GM12878 (cell line): ENCODE data around the gene NFATC1. TPM values are rescaled to one million over a fixed set of nuclear protein-coding genes. Genes with fewer than 3 reads are reported as not detected.

Experiments
- ATAC-seq: fragments of 200-7000 bp; cut with Tn5 transposase; 3 replicates; pipeline ENCODE4 v1.9.1; 2020; ENCODE audit warnings: mild to moderate bottlenecking, moderate library complexity
- BruUV-seq: library from RNA; stranded (reverse); fragments of 400-500 nt; replicated peaks from 2 replicates; lab custom pipeline; 2021; lab: Mats Ljungman, UMichigan
- CTCF ChIA-PET: fragments of 300-600 bp; sonication (Branson Sonifier 250); formaldehyde crosslinking; extraction: SDS; loops from one replicate; lab custom pipeline; 2021; ENCODE audit warnings: inconsistent platforms; lab: Yijun Ruan, JAX
- POLR2A ChIA-PET: fragments of 350-600 bp; formaldehyde crosslinking; extraction: SDS; loops from one replicate; lab custom pipeline; 2021; ENCODE audit warnings: inconsistent platforms; lab: Charles Lee
- RAD21 ChIA-PET: fragments of 300-600 bp; sonication (Branson Sonifier 250); formaldehyde crosslinking; loops from one replicate; lab custom pipeline; 2023; ENCODE audit warnings: antibody characterized with exemption; ENCODE audit not compliant: unreplicated experiment; lab: Charles Lee
- SMC1A ChIA-PET: fragments of 300-600 bp; sonication (Branson Sonifier 250); formaldehyde crosslinking; loops from one replicate; lab custom pipeline; 2023; ENCODE audit not compliant: unreplicated experiment, uncharacterized antibody; lab: Charles Lee
- DNase-seq: peaks from one replicate; pipeline ENCODE4 v3.0.0-alpha.2; 2011; ENCODE audit warnings: low read depth, low spot score
- FAIRE-seq: peaks from 3 replicates; lab custom pipeline; 2011; peaks lifted over from hg19 to GRCh38; lab: Jason Lieb, UNC
- H2AFZ ChIP-seq: 2 replicates; pipeline ENCODE4 v1.6.0; 2011; ENCODE audit warnings: low read depth, low read length, control low read depth; ENCODE audit not compliant: control insufficient read depth
- H3K27ac ChIP-seq: 2 replicates; pipeline ENCODE4 v1.5.1; 2011; ENCODE audit warnings: control low read depth; ENCODE audit not compliant: control insufficient read depth, insufficient read depth
- H3K27me3 ChIP-seq, 2 experiments: replicated peaks in 1 of 2; 2 replicates each; pipeline versions ENCODE4 v1.6.0 to v1.6.1; 2011; ENCODE audit warnings: low read length in 1 of 2; ENCODE audit not compliant: control insufficient read depth in 2 of 2, insufficient read depth in 2 of 2
- H3K36me3 ChIP-seq, 2 experiments: 2 replicates each; pipeline ENCODE4 v1.5.1; 2011; ENCODE audit warnings: low read length in 1 of 2; ENCODE audit not compliant: control insufficient read depth in 2 of 2, insufficient read depth in 2 of 2
- H3K4me1 ChIP-seq: 2 replicates; pipeline ENCODE4 v1.6.1; 2011; ENCODE audit warnings: mild to moderate bottlenecking, low read length, moderate library complexity, mixed read lengths; ENCODE audit not compliant: control insufficient read depth, insufficient read depth
- H3K4me2 ChIP-seq: 2 replicates; pipeline ENCODE4 v1.6.0; 2011; ENCODE audit warnings: control low read depth; ENCODE audit not compliant: control insufficient read depth, insufficient read depth
- H3K4me3 ChIP-seq: fragments of 200-600 bp; sonication (generic); 2 replicates; pipeline ENCODE4 v1.5.1; 2016
- H3K79me2 ChIP-seq: 2 replicates; pipeline ENCODE4 v1.6.0; 2011; ENCODE audit warnings: low read length; ENCODE audit not compliant: control insufficient read depth, insufficient read depth
- H3K9ac ChIP-seq: 2 replicates; pipeline ENCODE4 v1.8.0; 2011; ENCODE audit warnings: low read length, control low read depth, mixed read lengths; ENCODE audit not compliant: control insufficient read depth, insufficient read depth
- H3K9me3 ChIP-seq: replicated peaks from 3 replicates; pipeline ENCODE4 v1.5.1; 2011; ENCODE audit warnings: mild to moderate bottlenecking, low read length; ENCODE audit not compliant: control insufficient read depth, insufficient read depth
- H4K20me1 ChIP-seq: 2 replicates; pipeline ENCODE4 v1.6.0; 2011; ENCODE audit not compliant: control insufficient read depth, insufficient read depth
- CBX5 ChIP-seq: sonication (generic); IDR thresholded peaks from 2 replicates; pipeline ENCODE4 v1.6.1; 2016; ENCODE audit warnings: low read depth, moderate library complexity, mild to moderate bottlenecking, inconsistent platforms
- IKZF1 ChIP-seq: fragments of 450-650 bp; conservative IDR thresholded peaks from 2 replicates; pipeline ENCODE4 v1.6.1; 2017; ENCODE audit warnings: antibody characterized with exemption, mild to moderate bottlenecking
- KAT2A ChIP-seq: conservative IDR thresholded peaks from 2 replicates; pipeline ENCODE4 v1.6.1; 2011; ENCODE audit warnings: low read depth, low read length; ENCODE audit not compliant: control insufficient read depth
- MEF2B ChIP-seq: fragments of 450-650 bp; IDR thresholded peaks from 2 replicates; pipeline ENCODE4 v1.6.1; 2018; ENCODE audit warnings: mild to moderate bottlenecking, moderate library complexity; ENCODE audit not compliant: partially characterized antibody, poor library complexity, severe bottlenecking
- MTA2 ChIP-seq: fragments of 450-650 bp; IDR thresholded peaks from 2 replicates; pipeline ENCODE4 v1.6.1; 2016; ENCODE audit warnings: low read depth, mild to moderate bottlenecking, moderate library complexity
- NRF1 ChIP-seq: conservative IDR thresholded peaks from 2 replicates; pipeline ENCODE4 v1.6.1; 2011; ENCODE audit warnings: mild to moderate bottlenecking, low read depth, low read length, improper control_type of control experiment
- PAX8 ChIP-seq: fragments of 450-650 bp; IDR thresholded peaks from 2 replicates; pipeline ENCODE4 v1.6.1; 2017; ENCODE audit warnings: mild to moderate bottlenecking, moderate library complexity
- SREBF1 ChIP-seq: IDR thresholded peaks from 2 replicates; pipeline ENCODE4 v1.6.1; 2012; ENCODE audit warnings: mild to moderate bottlenecking, low read length
- SREBF2 ChIP-seq: IDR thresholded peaks from 2 replicates; pipeline ENCODE4 v1.6.1; 2012; ENCODE audit warnings: mild to moderate bottlenecking, low read length
- TCF3 ChIP-seq: IDR thresholded peaks from 2 replicates; pipeline ENCODE4 v1.6.1; 2012; ENCODE audit warnings: low read depth, mild to moderate bottlenecking, low read length, borderline replicate concordance; ENCODE audit not compliant: insufficient read depth
- WRNIP1 ChIP-seq: IDR thresholded peaks from 2 replicates; pipeline ENCODE4 v1.6.1; 2011; ENCODE audit warnings: low read depth, low read length, improper control_type of control experiment, borderline replicate concordance
- ZBED1 ChIP-seq: IDR thresholded peaks from 2 replicates; pipeline ENCODE4 v1.6.1; 2016; ENCODE audit warnings: borderline replicate concordance
- WGBS: methylation state at CpG from one replicate; pipeline ENCODE4 v1.1.6; 2016; ENCODE audit warnings: low lambda C conversion rate; ENCODE audit not compliant: insufficient replicate concordance, insufficient coverage; ENCODE audit errors: missing lambda C conversion rate; 5-methylcytosine and 5-hydroxymethylcytosine counted together
- in situ Hi-C: fragments of 300-500 bp; cut with MboI; formaldehyde crosslinking; loops from 9 replicates; pipeline ENCODE4 v1.14.3; 2018; ENCODE audit warnings: mixed read lengths
- intact Hi-C: fragments of 100-400 bp; cut with micrococcal nuclease; formaldehyde crosslinking; loops from one replicate; pipeline ENCODE4 v1.14.2; 2022; ENCODE audit not compliant: unreplicated experiment
- polyA plus RNA-seq, 11 experiments: library from polyadenylated mRNA; depleted of rRNA in 4 of 11; unstranded in 6 of 11; stranded (reverse) in 5 of 11; fragments of >200 nt; fragmentation: Nextera tagmentation in 4 of 11; fragmentation: Illumina TruSeq in 1 of 11; extraction: Ambion mirVana in 4 of 11; extraction: Trizol in 1 of 11; gene quantifications; 1 replicate in 1 of 11; 2 replicates in 10 of 11; pipeline versions ENCODE4 v1.2.1 to v1.2.3, GENCODE V29; 2011 to 2016; ENCODE audit warnings: inconsistent platforms in 2 of 11, missing spikeins in 2 of 11, low read depth in 1 of 11
- total RNA-seq, 4 experiments: library from RNA; depleted of rRNA in 3 of 4; stranded (reverse); fragments of >200 nt in 3 of 4; fragmentation: Illumina TruSeq in 1 of 4; extraction: Trizol in 1 of 4; gene quantifications; 2 replicates each; pipeline versions ENCODE4 v1.2.1 to v1.2.3, GENCODE V29; 2013 to 2021
- TF ChIP-seq, protein P1 (sequence below): fragments of 150-350 bp; IDR thresholded peaks from 2 replicates; pipeline ENCODE4 v1.6.1; 2014; ENCODE audit warnings: mild to moderate bottlenecking, low read depth, low read length
- TF ChIP-seq, protein P2 (sequence below): IDR thresholded peaks from 2 replicates; pipeline ENCODE4 v1.6.1; 2011; ENCODE audit warnings: mild to moderate bottlenecking, low read depth, low read length, moderate library complexity; ENCODE audit not compliant: insufficient replicate concordance
- TF ChIP-seq, protein P3 (sequence below): fragments of 450-650 bp; IDR thresholded peaks from 2 replicates; pipeline ENCODE4 v1.6.1; 2017; ENCODE audit warnings: borderline replicate concordance

NFATC1 gene
- total and polyA plus RNA-seq, 10 of the 15 experiments (the other 5 are each of a cell fraction or from before 2014, with no cell fraction given), result 0.84 to 20.8 (median 5.1) TPM

DNA sequence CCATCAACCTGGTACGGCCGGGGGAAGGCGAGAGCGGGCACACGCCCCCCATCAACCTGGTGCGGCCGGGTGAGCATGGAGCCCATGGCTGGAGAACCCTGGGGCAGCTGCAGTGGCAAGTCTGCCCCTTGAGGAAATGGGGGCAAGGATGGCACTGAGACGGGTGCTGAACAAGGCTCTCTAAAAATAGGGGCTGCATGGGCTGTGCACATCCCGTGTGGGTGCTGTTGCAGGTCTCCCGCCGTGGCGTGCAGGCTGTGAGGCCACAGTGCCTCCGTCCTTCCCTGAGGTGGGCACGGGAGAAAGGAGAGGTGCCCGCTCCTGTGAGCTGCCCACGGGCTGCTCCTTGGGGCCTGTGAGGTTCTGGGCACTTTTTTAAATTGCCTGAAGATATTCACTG is 99.2 kb downstream of the NFATC1 start (continued):
- TF ChIP-seq MEF2B (no peak), WRNIP1 (no peak), MTA2 (no peak)

DNA sequence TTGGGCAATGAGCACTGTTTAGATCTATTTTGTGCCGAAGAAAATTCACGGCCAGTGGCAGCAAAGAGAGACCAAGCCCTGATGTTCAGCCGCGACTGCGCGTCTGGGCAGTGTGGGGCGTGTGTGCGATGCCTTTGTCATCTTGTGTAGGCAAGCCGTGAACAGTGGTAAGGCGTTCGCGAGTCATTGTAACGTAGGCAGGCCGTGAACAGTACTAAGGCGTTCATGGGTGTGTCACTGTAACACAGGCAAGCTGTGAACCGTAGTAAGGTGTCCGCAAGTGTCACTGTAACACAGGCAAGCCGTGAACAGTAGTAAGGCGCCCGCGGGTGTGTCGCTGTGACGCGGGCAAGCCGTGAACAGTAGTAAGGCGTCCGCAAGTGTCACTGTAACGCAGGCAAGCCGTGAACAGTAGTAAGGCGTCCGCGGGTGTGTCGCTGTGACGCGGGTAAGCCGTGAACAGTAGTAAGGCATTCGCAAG is 99.9 kb downstream of the NFATC1 start:
- H3K9ac ChIP-seq, result no peak overlapping the region
- H3K36me3 ChIP-seq, result no peaks in the 10 kb centered on the region
- CTCF ChIA-PET, result no interaction called here
- no peaks in the 10 kb centered on the region for H4K20me1 ChIP-seq
- 93% methylated on average over 37 of the region's 37 CpGs for WGBS
- no peak for TF ChIP-seq KAT2A
- TF ChIP-seq PAX8, result no peak
- no peak for TF ChIP-seq ZBED1
- TF ChIP-seq, protein P1, sequence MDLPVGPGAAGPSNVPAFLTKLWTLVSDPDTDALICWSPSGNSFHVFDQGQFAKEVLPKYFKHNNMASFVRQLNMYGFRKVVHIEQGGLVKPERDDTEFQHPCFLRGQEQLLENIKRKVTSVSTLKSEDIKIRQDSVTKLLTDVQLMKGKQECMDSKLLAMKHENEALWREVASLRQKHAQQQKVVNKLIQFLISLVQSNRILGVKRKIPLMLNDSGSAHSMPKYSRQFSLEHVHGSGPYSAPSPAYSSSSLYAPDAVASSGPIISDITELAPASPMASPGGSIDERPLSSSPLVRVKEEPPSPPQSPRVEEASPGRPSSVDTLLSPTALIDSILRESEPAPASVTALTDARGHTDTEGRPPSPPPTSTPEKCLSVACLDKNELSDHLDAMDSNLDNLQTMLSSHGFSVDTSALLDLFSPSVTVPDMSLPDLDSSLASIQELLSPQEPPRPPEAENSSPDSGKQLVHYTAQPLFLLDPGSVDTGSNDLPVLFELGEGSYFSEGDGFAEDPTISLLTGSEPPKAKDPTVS, result no peak
- TF ChIP-seq CBX5, result 0 out of 2 replicates have a peak, but pooled peaks have one; percentile 13
- no peak for TF ChIP-seq SREBF1
- peak; percentile 46; the same call in 1 of the 2 replicates for TF ChIP-seq TCF3
- no peak for TF ChIP-seq WRNIP1
- TF ChIP-seq, protein P2, sequence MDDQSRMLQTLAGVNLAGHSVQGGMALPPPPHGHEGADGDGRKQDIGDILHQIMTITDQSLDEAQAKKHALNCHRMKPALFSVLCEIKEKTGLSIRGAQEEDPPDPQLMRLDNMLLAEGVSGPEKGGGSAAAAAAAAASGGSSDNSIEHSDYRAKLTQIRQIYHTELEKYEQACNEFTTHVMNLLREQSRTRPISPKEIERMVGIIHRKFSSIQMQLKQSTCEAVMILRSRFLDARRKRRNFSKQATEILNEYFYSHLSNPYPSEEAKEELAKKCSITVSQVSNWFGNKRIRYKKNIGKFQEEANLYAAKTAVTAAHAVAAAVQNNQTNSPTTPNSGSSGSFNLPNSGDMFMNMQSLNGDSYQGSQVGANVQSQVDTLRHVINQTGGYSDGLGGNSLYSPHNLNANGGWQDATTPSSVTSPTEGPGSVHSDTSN, result peak; percentile 10
- TF ChIP-seq NRF1, result no peak
- no peak for TF ChIP-seq SREBF2
- no peak for TF ChIP-seq IKZF1
- TF ChIP-seq, protein P3, sequence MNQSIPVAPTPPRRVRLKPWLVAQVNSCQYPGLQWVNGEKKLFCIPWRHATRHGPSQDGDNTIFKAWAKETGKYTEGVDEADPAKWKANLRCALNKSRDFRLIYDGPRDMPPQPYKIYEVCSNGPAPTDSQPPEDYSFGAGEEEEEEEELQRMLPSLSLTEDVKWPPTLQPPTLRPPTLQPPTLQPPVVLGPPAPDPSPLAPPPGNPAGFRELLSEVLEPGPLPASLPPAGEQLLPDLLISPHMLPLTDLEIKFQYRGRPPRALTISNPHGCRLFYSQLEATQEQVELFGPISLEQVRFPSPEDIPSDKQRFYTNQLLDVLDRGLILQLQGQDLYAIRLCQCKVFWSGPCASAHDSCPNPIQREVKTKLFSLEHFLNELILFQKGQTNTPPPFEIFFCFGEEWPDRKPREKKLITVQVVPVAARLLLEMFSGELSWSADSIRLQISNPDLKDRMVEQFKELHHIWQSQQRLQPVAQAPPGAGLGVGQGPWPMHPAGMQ, result no peak
- no peak overlapping the region for H3K4me2 ChIP-seq
- POLR2A ChIA-PET, result interaction anchor here (0.6 kb wide), 1 partner anchor 215 kb away, joined by 5 read pairs; no protein-coding TSS in a partner anchor
- H3K4me3 ChIP-seq, result no peak overlapping the region
- peaks cover 13% of the 10 kb centered on the region for H3K4me1 ChIP-seq
- no peak for ATAC-seq
- no peak overlapping the region for H2AFZ ChIP-seq
- no peaks in the 10 kb centered on the region for H3K27me3 ChIP-seq
- FAIRE-seq, result no peak
- DNase-seq, result no peak
- in situ Hi-C loops (no loop called here), intact Hi-C loops (no loop called here)
- RAD21 ChIA-PET, result no interaction called here
- SMC1A ChIA-PET, result no interaction called here
- H3K27ac ChIP-seq, result no peak overlapping the region
- BruUV-seq, result no TSS peak
- no peaks in the 10 kb centered on the region for H3K79me2 ChIP-seq
- H3K9me3 ChIP-seq, result peaks cover 12% of the 10 kb centered on the region
